ENCODE measurements around the gene UBE2L6.

Gene UBE2L6

DNA sequence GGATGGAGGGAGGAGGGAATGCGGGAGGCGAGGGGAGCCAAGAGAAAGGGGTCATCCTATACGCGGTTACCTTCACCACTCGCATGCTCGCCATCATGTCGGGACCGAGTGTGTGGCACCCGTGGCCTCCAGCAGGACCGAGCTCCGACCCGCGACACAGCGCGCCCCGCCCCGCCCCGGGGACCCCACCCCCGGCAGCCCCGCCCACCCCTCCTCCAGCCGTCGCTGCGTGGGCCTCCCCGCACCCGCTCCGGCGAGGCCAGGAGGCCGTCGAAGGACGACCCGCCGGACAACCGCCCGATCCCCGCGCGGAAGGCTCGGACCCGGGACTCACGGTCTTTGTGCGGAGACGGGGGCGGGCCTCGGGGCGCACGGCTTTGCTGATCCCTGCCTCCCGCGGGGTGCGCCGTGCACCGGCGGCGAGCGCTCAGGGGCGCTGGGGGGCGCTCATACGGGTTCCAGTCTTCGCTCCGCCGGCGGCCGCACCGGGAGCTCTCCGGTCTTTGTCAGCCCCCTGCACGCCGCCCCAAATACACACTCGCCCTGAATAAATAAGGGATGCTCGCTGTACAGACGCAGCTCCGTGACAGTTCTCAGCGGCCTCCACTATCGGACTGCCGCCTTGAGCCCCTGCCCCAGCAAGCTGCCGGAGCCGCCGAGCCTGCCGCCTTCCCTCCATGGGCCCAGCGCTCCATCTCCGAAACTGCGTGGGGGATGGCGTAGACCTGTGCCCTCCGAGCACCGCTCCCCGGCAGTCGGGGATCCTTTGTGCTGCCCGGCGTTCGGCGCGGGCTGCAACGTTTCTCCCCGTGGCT is at the start of gene UBE2L6:
Gene UBE2L6 (minus strand): TSS at position 158 of the 815 bp plus-strand sequence. CDS start 61 bp downstream, at position 97.
- peak; percentile 15 to 65 for DNase-seq

- DNase-seq = no peak
These were observed 49.1 kb upstream of the UBE2L6 start for GRCh38 chr11:57616595-57616994.

- DNase-seq = no peak
These were observed 47.8 kb upstream of the UBE2L6 start for GRCh38 chr11:57615308-57615707.

GRCh38 chr11:57614234-57614772 is 46.8 kb upstream of the UBE2L6 start:
- DNase-seq = no peak

DNA sequence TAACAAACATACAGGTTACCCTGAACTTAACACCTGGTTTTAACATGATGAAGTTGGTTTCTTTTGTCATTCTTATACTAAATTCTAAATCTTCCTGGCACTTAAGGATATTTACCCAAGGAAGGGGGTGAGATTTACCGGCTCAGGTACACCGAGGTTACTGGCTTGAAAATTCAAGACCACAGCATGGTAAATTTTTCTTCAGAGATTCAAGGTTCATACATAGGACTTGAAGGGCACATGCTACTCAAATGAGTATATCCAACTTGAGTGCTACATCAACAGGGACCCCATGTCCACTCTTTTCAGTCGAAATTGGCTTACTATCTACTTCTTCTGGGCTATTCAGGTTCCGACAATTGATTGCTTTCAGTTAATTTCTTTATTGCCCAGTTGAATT is 42.7 kb upstream of the UBE2L6 start:
- no peak for DNase-seq

DNA sequence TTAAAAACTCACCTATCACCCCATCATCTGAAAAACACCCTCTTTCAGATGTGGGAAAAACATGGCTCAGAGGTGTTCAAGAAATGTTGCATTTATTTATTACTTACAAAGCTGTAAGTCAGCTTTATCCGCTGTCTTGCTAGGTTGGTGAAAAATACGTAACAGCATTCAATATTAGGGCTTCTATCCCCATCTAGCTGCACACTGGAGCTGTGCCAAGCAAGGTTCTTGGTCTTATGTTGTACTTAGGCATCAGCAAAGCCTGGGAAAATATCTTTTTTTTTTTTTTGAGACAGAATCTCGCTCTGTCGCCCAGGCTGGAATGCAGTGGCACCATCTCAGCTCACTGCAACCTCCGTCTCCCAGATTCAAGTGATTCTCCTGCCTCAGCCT is 37.6 kb upstream of the UBE2L6 start:
- DNase-seq = no peak

- DNase-seq = peak in 1 of 2 donors; percentile 66
These were observed 37.0 kb upstream of the UBE2L6 start for GRCh38 chr11:57604296-57605027.

- DNase-seq = no peak
These were observed 33.8 kb upstream of the UBE2L6 start for GRCh38 chr11:57601297-57601696.

DNA sequence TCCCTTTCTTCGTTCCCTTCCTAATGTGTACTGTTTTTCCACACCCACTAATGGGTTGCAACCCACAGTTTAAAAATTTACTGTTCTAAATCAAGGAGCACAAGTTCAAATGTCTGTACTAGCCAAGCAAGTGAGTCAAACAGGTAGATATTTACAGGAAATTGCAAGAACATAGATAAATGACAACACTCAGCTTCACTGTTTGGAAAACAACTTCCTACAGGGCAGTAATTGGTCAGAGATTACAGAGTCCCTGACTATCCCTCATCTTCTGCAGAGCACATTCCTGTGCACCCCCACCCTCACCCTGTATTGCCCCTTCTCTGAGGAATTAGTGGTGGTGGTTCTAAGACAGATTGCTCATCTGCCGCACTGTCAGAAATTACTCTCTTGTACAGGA is 31.9 kb upstream of the UBE2L6 start:
- DNase-seq = no peak

DNA sequence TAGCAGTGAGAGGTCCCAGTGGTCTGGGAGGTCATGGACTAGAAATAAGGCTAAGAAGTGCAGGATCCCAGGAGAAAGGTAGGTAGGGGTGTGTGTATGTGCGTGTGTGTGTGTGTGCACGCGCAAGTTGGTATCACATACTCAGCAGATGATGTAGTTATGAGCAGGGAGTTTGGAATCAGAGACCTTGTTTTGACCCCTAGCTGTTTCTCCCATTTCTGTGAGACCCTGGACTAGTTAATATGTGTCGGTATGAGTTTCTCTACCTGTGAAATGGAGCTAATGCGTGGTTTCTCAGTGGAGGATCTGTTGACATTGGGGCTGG is 31.3 kb upstream of the UBE2L6 start:
- no peak for DNase-seq

DNA sequence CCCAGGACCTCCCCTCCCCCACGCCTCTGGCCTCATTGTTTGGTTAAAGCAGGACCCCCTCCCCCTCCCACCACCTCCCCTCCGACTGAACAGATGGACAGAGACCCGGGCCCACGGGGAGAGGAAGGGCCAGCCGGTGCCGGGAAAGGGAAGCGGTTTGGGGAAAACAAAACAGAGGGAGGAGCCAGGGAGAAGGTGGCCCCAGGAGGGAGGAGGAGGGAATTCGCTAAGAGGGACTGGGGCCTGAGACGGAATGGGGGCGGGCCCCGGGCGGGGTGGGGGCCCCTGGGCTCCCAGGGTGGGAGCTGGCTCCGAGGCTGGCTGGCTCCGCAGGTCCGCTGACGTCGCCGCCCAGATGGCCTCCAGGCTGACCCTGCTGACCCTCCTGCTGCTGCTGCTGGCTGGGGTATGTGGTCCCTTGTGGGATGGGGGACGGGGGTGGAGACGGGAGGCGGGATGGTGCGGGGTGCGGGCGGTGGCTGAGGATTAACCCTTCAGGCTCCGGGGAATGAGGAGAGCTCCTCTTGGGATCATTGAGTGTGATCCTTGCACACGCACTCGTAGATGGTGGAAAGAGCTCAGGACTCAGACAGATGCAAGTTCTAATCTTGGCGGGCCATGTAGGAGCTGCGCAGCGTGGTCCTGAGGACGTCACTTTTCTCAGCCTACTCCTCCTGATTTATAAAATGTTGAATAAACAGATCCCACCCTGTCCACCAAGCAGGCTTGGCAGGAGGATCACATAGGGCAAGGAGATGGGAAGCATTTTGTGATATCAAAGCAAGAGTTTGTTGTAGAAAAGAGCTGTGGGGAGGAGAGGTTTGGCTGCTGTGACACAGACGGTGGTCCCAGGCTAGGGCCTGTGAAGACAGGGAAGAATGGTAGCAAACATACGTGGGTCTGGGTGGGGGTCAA is 30.7 kb upstream of the UBE2L6 start:
- no peak for DNase-seq

GRCh38 chr11:57597461-57597915 is 30.0 kb upstream of the UBE2L6 start, which contains the start of gene SERPING1:
SERPING1 (plus strand) TSS chr11:57597685; CDS start chr11:57598271, 586 bp downstream.
- DNase-seq = no peak

DNA sequence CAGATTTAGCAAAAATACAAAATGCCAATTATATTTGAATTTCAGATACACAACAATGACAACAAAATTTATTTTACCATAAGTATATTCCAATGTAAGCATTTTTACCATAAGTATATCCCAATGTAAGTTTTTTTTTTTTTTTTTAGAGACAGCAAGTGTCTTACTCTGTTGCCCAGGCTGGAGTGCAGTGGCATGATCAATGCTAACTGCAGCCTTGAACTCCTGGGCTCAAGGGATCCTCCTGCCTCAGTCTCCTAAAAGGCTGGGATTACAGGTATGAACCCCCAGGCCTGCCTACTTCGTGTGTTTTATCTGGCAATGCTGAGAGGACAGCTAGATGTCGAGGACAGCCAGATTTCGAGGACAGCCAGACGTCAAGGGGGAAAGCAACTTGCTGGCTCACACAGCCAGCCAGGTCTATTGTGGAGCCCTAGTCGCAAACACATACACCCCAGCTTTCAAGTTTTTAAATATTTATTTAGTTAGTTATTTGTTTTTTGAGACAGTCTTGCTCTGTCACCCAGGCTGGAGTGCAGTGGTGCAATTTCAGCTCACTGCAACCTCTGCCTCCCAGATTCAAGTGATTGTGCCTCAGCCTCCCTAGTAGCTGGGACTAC is 28.9 kb upstream of the UBE2L6 start:
- no peak for DNase-seq

DNA sequence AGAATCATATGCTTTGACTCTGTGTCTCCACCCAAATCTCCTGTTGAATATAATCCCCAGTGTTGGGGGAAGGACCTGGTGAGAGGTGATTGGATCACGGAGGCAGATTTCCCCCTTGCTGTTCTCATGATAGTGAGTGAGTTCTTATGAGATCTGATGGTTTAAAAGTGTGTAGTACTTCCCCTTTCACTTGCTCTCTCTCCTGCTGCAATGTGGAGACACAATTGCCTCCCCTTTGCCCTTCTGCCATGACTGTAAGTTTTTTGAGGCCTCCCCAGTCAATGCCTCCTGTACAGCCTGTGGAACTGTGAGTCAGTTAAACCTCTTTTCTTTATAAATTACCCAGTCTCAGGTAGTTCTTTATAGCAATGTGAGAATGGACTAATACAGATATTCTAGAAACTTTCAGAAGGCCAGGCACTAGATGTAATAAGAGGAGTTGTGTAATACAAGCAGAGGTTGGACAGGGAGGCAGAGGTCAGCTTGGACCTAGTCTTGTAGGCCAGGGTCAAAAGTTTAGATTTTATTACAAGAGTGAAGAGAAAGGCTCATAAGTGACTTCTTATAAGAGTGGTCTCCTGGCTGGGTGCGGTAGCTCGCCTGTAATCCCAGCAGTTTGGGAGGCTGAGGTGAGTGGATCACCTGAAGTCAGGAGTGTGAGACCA is 20.7 kb upstream of the UBE2L6 start:
- peak in 1 of 2 donors; percentile 50 for DNase-seq

DNA sequence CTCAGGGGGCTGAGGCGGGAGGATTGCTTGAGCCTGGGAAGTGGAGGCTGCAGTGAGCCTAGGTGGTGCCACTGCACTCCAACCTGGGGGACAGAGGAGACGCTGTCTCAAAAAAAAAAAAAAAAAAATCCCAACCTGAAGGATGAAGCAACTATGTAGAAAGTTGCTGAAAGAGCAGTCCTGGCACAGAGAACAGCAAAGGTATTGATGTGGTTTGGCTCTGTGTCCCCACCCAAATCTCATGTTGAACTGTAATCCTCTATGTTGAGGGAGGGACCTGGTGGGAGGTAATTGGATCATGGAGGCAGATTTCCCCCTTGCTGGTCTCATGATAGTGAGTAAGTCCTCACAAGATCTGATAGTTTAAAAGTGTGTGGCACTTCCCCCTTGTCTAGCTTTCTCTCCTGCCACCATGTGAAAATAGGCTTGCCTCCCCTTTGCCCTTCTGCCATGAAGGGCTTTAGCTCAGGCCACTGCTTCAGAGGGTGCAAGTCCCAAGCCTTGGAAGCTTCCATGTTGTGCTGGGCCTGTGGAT is 19.3 kb upstream of the UBE2L6 start:
- DNase-seq = no peak

GRCh38 chr11:57585301-57585700 is 17.8 kb upstream of the UBE2L6 start:
- peak in 1 of 2 donors; percentile 16 for DNase-seq

DNA sequence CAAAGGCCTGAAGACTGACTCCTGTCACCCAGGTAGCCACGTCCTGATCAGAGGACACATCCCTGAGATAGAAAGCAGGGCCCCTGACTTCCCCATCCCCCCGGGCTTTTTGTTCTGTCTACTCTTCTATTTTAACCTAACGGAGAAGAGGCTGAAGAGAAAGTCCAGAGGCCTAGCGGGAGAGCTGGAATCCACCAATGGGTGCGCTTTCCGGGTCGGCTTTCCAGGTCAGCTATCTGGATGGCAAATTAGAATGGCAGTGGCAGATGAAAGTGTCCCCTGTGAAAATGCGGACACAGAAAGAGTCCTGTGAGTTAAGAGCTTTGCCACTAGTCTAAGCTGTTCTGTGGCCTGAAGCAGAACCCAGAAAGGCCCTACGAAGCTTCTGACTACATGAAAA is 16.9 kb upstream of the UBE2L6 start:
- DNase-seq = no peak

GRCh38 chr11:57574061-57574460 is 6.6 kb upstream of the UBE2L6 start:
- DNase-seq = no peak

- DNase-seq = peak in 1 of 2 donors; percentile 69
These were observed 4.1 kb upstream of the UBE2L6 start for GRCh38 chr11:57571606-57572005.

GRCh38 chr11:57568330-57568766 is 876 bp upstream of the UBE2L6 start:
- DNase-seq = peak in 1 of 2 donors; percentile 70

DNA sequence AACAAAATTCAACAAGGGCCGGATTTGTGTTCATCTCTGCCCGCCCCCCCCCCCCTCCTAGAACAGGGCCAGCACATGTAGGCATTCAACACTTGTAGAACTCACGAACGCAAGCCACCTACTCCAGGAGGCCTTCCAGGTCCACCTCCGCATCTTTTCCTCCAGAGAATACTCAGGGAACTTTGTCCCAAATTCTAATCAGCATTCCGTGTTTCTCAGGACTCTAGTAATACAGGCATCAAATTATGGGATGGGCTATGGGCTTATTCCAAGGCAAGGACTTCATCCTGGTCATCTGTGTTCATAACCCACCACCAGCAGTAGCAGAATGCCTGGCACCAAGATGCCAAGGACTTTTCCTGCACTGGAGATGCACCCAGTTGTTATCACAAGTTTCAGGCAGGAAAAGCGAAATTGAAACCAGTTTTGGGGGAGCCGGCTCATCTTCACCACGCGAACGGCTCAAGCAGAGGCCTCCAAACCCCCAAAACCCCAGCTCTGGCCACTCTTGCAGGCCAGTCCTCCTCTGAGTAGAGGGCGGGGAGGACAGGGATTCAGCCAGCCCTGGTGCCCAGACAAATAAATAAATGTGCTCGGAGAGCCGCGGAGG is 462 bp downstream of the UBE2L6 start:
- no peak for DNase-seq
